GM12878 (cell line): ENCODE measurements around the gene MYO1D. TPM values are rescaled to one million over a fixed set of nuclear protein-coding genes. Genes with fewer than 3 reads are reported as not detected.
A peak's percentile ranks its signal among the peaks of the same experiment; 100 is the strongest.

Experiments used
- ATAC-seq: fragments of 200-7000 bp; cut with Tn5 transposase; 3 replicates; pipeline ENCODE4 v1.9.1; 2020; ENCODE audit warnings: mild to moderate bottlenecking, moderate library complexity
- BruUV-seq: library from RNA; stranded (reverse); fragments of 400-500 nt; replicated peaks from 2 replicates; lab custom pipeline; 2021; lab: Mats Ljungman, UMichigan
- CTCF ChIA-PET: fragments of 300-600 bp; sonication (Branson Sonifier 250); formaldehyde crosslinking; extraction: SDS; loops from one replicate; lab custom pipeline; 2021; ENCODE audit warnings: inconsistent platforms; lab: Yijun Ruan, JAX
- POLR2A ChIA-PET: fragments of 350-600 bp; formaldehyde crosslinking; extraction: SDS; loops from one replicate; lab custom pipeline; 2021; ENCODE audit warnings: inconsistent platforms; lab: Charles Lee
- RAD21 ChIA-PET: fragments of 300-600 bp; sonication (Branson Sonifier 250); formaldehyde crosslinking; loops from one replicate; lab custom pipeline; 2023; ENCODE audit warnings: antibody characterized with exemption; ENCODE audit not compliant: unreplicated experiment; lab: Charles Lee
- SMC1A ChIA-PET: fragments of 300-600 bp; sonication (Branson Sonifier 250); formaldehyde crosslinking; loops from one replicate; lab custom pipeline; 2023; ENCODE audit not compliant: unreplicated experiment, uncharacterized antibody; lab: Charles Lee
- DNase-seq: peaks from one replicate; pipeline ENCODE4 v3.0.0-alpha.2; 2011; ENCODE audit warnings: low read depth, low spot score
- FAIRE-seq: peaks from 3 replicates; lab custom pipeline; 2011; peaks lifted over from hg19 to GRCh38; lab: Jason Lieb, UNC
- H2AFZ ChIP-seq: 2 replicates; pipeline ENCODE4 v1.6.0; 2011; ENCODE audit warnings: low read depth, low read length, control low read depth; ENCODE audit not compliant: control insufficient read depth
- H3K27ac ChIP-seq: 2 replicates; pipeline ENCODE4 v1.5.1; 2011; ENCODE audit warnings: control low read depth; ENCODE audit not compliant: control insufficient read depth, insufficient read depth
- H3K27me3 ChIP-seq, 2 experiments: replicated peaks in 1 of 2; 2 replicates each; pipeline versions ENCODE4 v1.6.0 to v1.6.1; 2011; ENCODE audit warnings: low read length in 1 of 2; ENCODE audit not compliant: control insufficient read depth in 2 of 2, insufficient read depth in 2 of 2
- H3K36me3 ChIP-seq, 2 experiments: 2 replicates each; pipeline ENCODE4 v1.5.1; 2011; ENCODE audit warnings: low read length in 1 of 2; ENCODE audit not compliant: control insufficient read depth in 2 of 2, insufficient read depth in 2 of 2
- H3K4me1 ChIP-seq: 2 replicates; pipeline ENCODE4 v1.6.1; 2011; ENCODE audit warnings: mild to moderate bottlenecking, low read length, moderate library complexity, mixed read lengths; ENCODE audit not compliant: control insufficient read depth, insufficient read depth
- H3K4me2 ChIP-seq: 2 replicates; pipeline ENCODE4 v1.6.0; 2011; ENCODE audit warnings: control low read depth; ENCODE audit not compliant: control insufficient read depth, insufficient read depth
- H3K4me3 ChIP-seq: fragments of 200-600 bp; sonication (generic); 2 replicates; pipeline ENCODE4 v1.5.1; 2016
- H3K79me2 ChIP-seq: 2 replicates; pipeline ENCODE4 v1.6.0; 2011; ENCODE audit warnings: low read length; ENCODE audit not compliant: control insufficient read depth, insufficient read depth
- H3K9ac ChIP-seq: 2 replicates; pipeline ENCODE4 v1.8.0; 2011; ENCODE audit warnings: low read length, control low read depth, mixed read lengths; ENCODE audit not compliant: control insufficient read depth, insufficient read depth
- H3K9me3 ChIP-seq: replicated peaks from 3 replicates; pipeline ENCODE4 v1.5.1; 2011; ENCODE audit warnings: mild to moderate bottlenecking, low read length; ENCODE audit not compliant: control insufficient read depth, insufficient read depth
- H4K20me1 ChIP-seq: 2 replicates; pipeline ENCODE4 v1.6.0; 2011; ENCODE audit not compliant: control insufficient read depth, insufficient read depth
- ELK1 ChIP-seq: IDR thresholded peaks from 2 replicates; pipeline ENCODE4 v1.6.1; 2012; ENCODE audit warnings: low read depth, low read length, improper control_type of control experiment
- ETV6 ChIP-seq, 2 experiments: fragments of 450-650 bp in 1 of 2; IDR thresholded peaks in 1 of 2; conservative IDR thresholded peaks in 1 of 2; 2 replicates each; pipeline ENCODE4 v1.6.1; 2014; ENCODE audit warnings: antibody characterized with exemption in 1 of 2, borderline replicate concordance in 1 of 2, low read depth in 1 of 2, mild to moderate bottlenecking in 1 of 2, moderate library complexity in 1 of 2
- GATAD2B ChIP-seq: fragments of 450-650 bp; conservative IDR thresholded peaks from 2 replicates; pipeline ENCODE4 v1.6.1; 2017; ENCODE audit warnings: low read depth, mild to moderate bottlenecking, moderate library complexity
- HSF1 ChIP-seq: fragments of 150-350 bp; IDR thresholded peaks from 2 replicates; pipeline ENCODE4 v1.6.1; 2014; ENCODE audit warnings: mild to moderate bottlenecking, low read depth, low read length
- KAT2A ChIP-seq: conservative IDR thresholded peaks from 2 replicates; pipeline ENCODE4 v1.6.1; 2011; ENCODE audit warnings: low read depth, low read length; ENCODE audit not compliant: control insufficient read depth
- NFIC ChIP-seq: IDR thresholded peaks from 2 replicates; pipeline ENCODE4 v1.6.1; 2012; ENCODE audit warnings: low read depth, mild to moderate bottlenecking, inconsistent platforms, low read length, moderate library complexity
- PAX8 ChIP-seq: fragments of 450-650 bp; IDR thresholded peaks from 2 replicates; pipeline ENCODE4 v1.6.1; 2017; ENCODE audit warnings: mild to moderate bottlenecking, moderate library complexity
- POU2F2 ChIP-seq: IDR thresholded peaks from 3 replicates; pipeline ENCODE4 v1.6.1; 2011; ENCODE audit warnings: low read depth, mild to moderate bottlenecking, low read length, borderline replicate concordance
- STAT1 ChIP-seq: fragments of 450-650 bp; conservative IDR thresholded peaks from 2 replicates; pipeline ENCODE4 v1.6.1; 2014; ENCODE audit warnings: antibody characterized with exemption, mild to moderate bottlenecking
- SUPT20H ChIP-seq: IDR thresholded peaks from 2 replicates; pipeline ENCODE4 v1.6.1; 2011; ENCODE audit warnings: low read depth, mild to moderate bottlenecking, low read length, moderate library complexity, borderline replicate concordance; ENCODE audit not compliant: control insufficient read depth
- YY1 ChIP-seq: IDR thresholded peaks from 2 replicates; pipeline ENCODE4 v1.6.1; 2011; ENCODE audit warnings: low read depth, mild to moderate bottlenecking, low read length
- WGBS: methylation state at CpG from one replicate; pipeline ENCODE4 v1.1.6; 2016; ENCODE audit warnings: low lambda C conversion rate; ENCODE audit not compliant: insufficient replicate concordance, insufficient coverage; ENCODE audit errors: missing lambda C conversion rate; 5-methylcytosine and 5-hydroxymethylcytosine counted together
- in situ Hi-C: fragments of 300-500 bp; cut with MboI; formaldehyde crosslinking; loops from 9 replicates; pipeline ENCODE4 v1.14.3; 2018; ENCODE audit warnings: mixed read lengths
- intact Hi-C: fragments of 100-400 bp; cut with micrococcal nuclease; formaldehyde crosslinking; loops from one replicate; pipeline ENCODE4 v1.14.2; 2022; ENCODE audit not compliant: unreplicated experiment
- polyA plus RNA-seq, 11 experiments: library from polyadenylated mRNA; depleted of rRNA in 4 of 11; unstranded in 6 of 11; stranded (reverse) in 5 of 11; fragments of >200 nt; fragmentation: Nextera tagmentation in 4 of 11; fragmentation: Illumina TruSeq in 1 of 11; extraction: Ambion mirVana in 4 of 11; extraction: Trizol in 1 of 11; gene quantifications; 1 replicate in 1 of 11; 2 replicates in 10 of 11; pipeline versions ENCODE4 v1.2.1 to v1.2.3, GENCODE V29; 2011 to 2016; ENCODE audit warnings: inconsistent platforms in 2 of 11, missing spikeins in 2 of 11, low read depth in 1 of 11
- total RNA-seq, 4 experiments: library from RNA; depleted of rRNA in 3 of 4; stranded (reverse); fragments of >200 nt in 3 of 4; fragmentation: Illumina TruSeq in 1 of 4; extraction: Trizol in 1 of 4; gene quantifications; 2 replicates each; pipeline versions ENCODE4 v1.2.1 to v1.2.3, GENCODE V29; 2013 to 2021

MYO1D gene
- total and polyA plus RNA-seq, 10 of the 15 experiments (the other 5 are each of a cell fraction or from before 2014, with no cell fraction given): 1.8 to 37.7 (median 25.4) TPM

- RAD21 ChIA-PET: interaction anchor here (1.2 to 1.3 kb wide), 2 partner anchors 102 to 330 kb away, joined by 3 to 7 read pairs; partner anchors contain the start of genes MYO1D and PSMD11
- intact Hi-C loops (no loop called here), in situ Hi-C loops (no loop called here)
- Histone ChIP-seq H3K79me2 (no peaks in the 10 kb centered on the region), H4K20me1 (no peaks in the 10 kb centered on the region), H3K27ac (no peak overlapping the region), H3K9me3 (no peaks in the 10 kb centered on the region)
- no TSS peak for BruUV-seq
- 100% methylated on average over 2 of the region's 2 CpGs for WGBS
- no peak for DNase-seq
- TF ChIP-seq ETV6 (conservative IDR thresholded peaks at IDR 0.05 in 1 of 2, IDR thresholded peaks at IDR 0.05 in 1 of 2; ENCODE audit: borderline replicate concordance in 1 of 2, low read depth in 1 of 2) (no peak), NFIC (no peak), PAX8 (no peak)
- TF ChIP-seq, all 136 proteins: peak for 0
- no peak for FAIRE-seq
- no peaks in the 10 kb centered on the region for H3K27me3 ChIP-seq
- no peak overlapping the region for H3K4me2 ChIP-seq
- H2AFZ ChIP-seq: no peak overlapping the region
- ChIA-PET SMC1A (interaction anchor here (0.7 to 3.0 kb wide), 4 partner anchors 8 to 313 kb away, joined by 3 to 6 read pairs (median 6); a partner anchor contains a TSS), POLR2A (no interaction called here), CTCF (interaction anchor here (1.2 to 1.8 kb wide), 3 partner anchors 9 to 135 kb away, joined by 3 to 6 read pairs (median 5); no protein-coding TSS in a partner anchor)
- no peak for ATAC-seq
- H3K36me3 ChIP-seq: no peaks in the 10 kb centered on the region
- no peak overlapping the region for H3K9ac ChIP-seq
- H3K4me1 ChIP-seq: no peaks in the 10 kb centered on the region
- no peak overlapping the region for H3K4me3 ChIP-seq
Measured at GRCh38 chr17:32774695-32775084, 102.2 kb downstream of the MYO1D start.

GRCh38 chr17:32773856-32774694 is 102.8 kb downstream of the MYO1D start:
- ATAC-seq: no peak
- Histone ChIP-seq H3K27me3 (no peaks in the 10 kb centered on the region), H3K4me1 (no peaks in the 10 kb centered on the region), H3K4me3 (no peak overlapping the region), H3K79me2 (no peaks in the 10 kb centered on the region), H3K36me3 (no peaks in the 10 kb centered on the region), H2AFZ (no peak overlapping the region), H3K9me3 (no peaks in the 10 kb centered on the region), H4K20me1 (no peaks in the 10 kb centered on the region), H3K4me2 (no peak overlapping the region), H3K9ac (no peak overlapping the region), H3K27ac (no peak overlapping the region)
- ChIA-PET CTCF (interaction anchor here (0.6 to 1.8 kb wide), 4 partner anchors 9 to 136 kb away, joined by 3 to 6 read pairs (median 4); no protein-coding TSS in a partner anchor), SMC1A (interaction anchor here (0.7 to 3.0 kb wide), 4 partner anchors 9 to 312 kb away, joined by 3 to 6 read pairs (median 6); a partner anchor contains a TSS), POLR2A (no interaction called here), RAD21 (no interaction called here)
- BruUV-seq: TSS peak; percentile 41
- DNase-seq: no peak
- 95% methylated on average over 6 of the region's 6 CpGs for WGBS
- intact Hi-C loops: no loop called here
- no peak for FAIRE-seq
- in situ Hi-C loops: no loop called here
- TF ChIP-seq SUPT20H (no peak), ELK1 (no peak), POU2F2 (no peak), YY1 (no peak), KAT2A (no peak), STAT1 (no peak), HSF1 (no peak), GATAD2B (no peak)
